SK-N-SH (cell line): Measurements from ENCODE around the gene YBX1. TPM values are rescaled to one million over a fixed set of nuclear protein-coding genes. Genes with fewer than 3 reads are reported as not detected.

Experiments
- CTCF ChIA-PET: fragments of 300-600, 350-600 bp; formaldehyde crosslinking; extraction: SDS; loops from one replicate; lab custom pipeline; 2021; lab: Yijun Ruan, JAX
- POLR2A ChIA-PET: fragments of 350-600 bp; sonication (Branson Sonifier 250); formaldehyde crosslinking; extraction: SDS; loops from one replicate; lab custom pipeline; 2020; ENCODE audit warnings: antibody characterized with exemption, inconsistent platforms; lab: Yijun Ruan, JAX
- DNase-seq: peaks from one replicate; pipeline ENCODE4 v3.0.0; 2012
- H2AFZ ChIP-seq: fragments of 200-600 bp; sonication (generic); 2 replicates; pipeline ENCODE4 v1.8.1; 2016; ENCODE audit warnings: antibody characterized with exemption, mild to moderate bottlenecking, low read depth
- H3F3A ChIP-seq: fragments of 200-600 bp; sonication (generic); replicated peaks from 2 replicates; pipeline ENCODE3; 2016; ENCODE audit warnings: antibody characterized with exemption, mild to moderate bottlenecking; ENCODE audit not compliant: insufficient read depth
- H3K27ac ChIP-seq, 2 experiments: fragments of 200-500 bp in 1 of 2; fragments of 200-600 bp in 1 of 2; sonication (Bioruptor generic) in 1 of 2; sonication (generic), shearing (Covaris generic) in 1 of 2; 2 replicates each; pipeline versions ENCODE4 v1.5.1 to v1.6.1; 2014 to 2016; ENCODE audit warnings: low read depth in 2 of 2, inconsistent platforms in 1 of 2, low read length in 1 of 2, mild to moderate bottlenecking in 1 of 2, mixed read lengths in 1 of 2
- H3K27me3 ChIP-seq: fragments of 200-600 bp; sonication (generic), shearing (Covaris generic); 2 replicates; pipeline ENCODE4 v1.6.1; 2016; ENCODE audit warnings: mixed run types; ENCODE audit not compliant: insufficient read depth
- H3K36me3 ChIP-seq, 2 experiments: fragments of 200-500 bp in 1 of 2; fragments of 200-600 bp in 1 of 2; sonication (Bioruptor generic) in 1 of 2; sonication (generic) in 1 of 2; replicated peaks in 1 of 2; 2 replicates each; pipeline versions ENCODE3 to v1.5.1; 2014 to 2016; ENCODE audit warnings: low read length in 1 of 2, mild to moderate bottlenecking in 1 of 2; ENCODE audit not compliant: insufficient read depth in 2 of 2, control insufficient read depth in 1 of 2
- H3K4me1 ChIP-seq, 2 experiments: fragments of 200-500 bp in 1 of 2; fragments of 200-600 bp in 1 of 2; sonication (Bioruptor generic) in 1 of 2; sonication (generic), shearing (Covaris generic) in 1 of 2; 2 replicates each; pipeline versions ENCODE4 v1.5.1 to v1.6.1; 2014 to 2016; ENCODE audit warnings: low read depth in 1 of 2, low read length in 1 of 2, mixed run types in 1 of 2; ENCODE audit not compliant: insufficient read depth in 2 of 2, control insufficient read depth in 1 of 2
- H3K4me2 ChIP-seq: fragments of 200-600 bp; sonication (generic), shearing (Covaris generic); 2 replicates; pipeline ENCODE4 v1.6.1; 2017; ENCODE audit warnings: mixed run types
- H3K4me3 ChIP-seq, 2 experiments: fragments of 200-500 bp in 1 of 2; fragments of 200-600 bp in 1 of 2; sonication (Bioruptor generic) in 1 of 2; sonication (generic), shearing (Covaris generic) in 1 of 2; 2 replicates each; pipeline versions ENCODE4 v1.5.1 to v1.8.1; 2014 to 2016; ENCODE audit warnings: low read depth in 2 of 2, inconsistent platforms in 1 of 2, low read length in 1 of 2, mild to moderate bottlenecking in 1 of 2, mixed read lengths in 1 of 2, moderate library complexity in 1 of 2
- H3K79me2 ChIP-seq: fragments of 200-600 bp; sonication (generic); 2 replicates; pipeline ENCODE4 v1.8.1; 2017; ENCODE audit warnings: mild to moderate bottlenecking; ENCODE audit not compliant: insufficient read depth
- H3K9ac ChIP-seq: fragments of 200-600 bp; sonication (generic); 2 replicates; pipeline ENCODE4 v1.6.1; 2017; ENCODE audit warnings: mixed run types
- H3K9me2 ChIP-seq: fragments of 200-600 bp; sonication (generic); 2 replicates; pipeline ENCODE4 v1.6.1; 2017; ENCODE audit warnings: mixed run types
- H3K9me3 ChIP-seq: fragments of 200-600 bp; sonication (generic); 2 replicates; pipeline ENCODE4 v1.6.1; 2017; ENCODE audit warnings: mixed run types, mild to moderate bottlenecking, moderate library complexity
- H4K20me1 ChIP-seq: fragments of 200-600 bp; sonication (generic); 2 replicates; pipeline ENCODE4 v1.6.1; 2017; ENCODE audit warnings: mild to moderate bottlenecking, mixed run types; ENCODE audit not compliant: insufficient read depth
- ELF1 ChIP-seq: IDR thresholded peaks from 2 replicates; pipeline ENCODE4 v1.4.0; 2012
- FOSL2 ChIP-seq: IDR thresholded peaks from 2 replicates; pipeline ENCODE4 v1.4.0; 2012; ENCODE audit warnings: low read depth, mild to moderate bottlenecking, moderate library complexity, borderline replicate concordance
- FOXJ3 ChIP-seq: sonication (generic); formaldehyde crosslinking; IDR thresholded peaks from 2 replicates; pipeline ENCODE4 v1.5.1; 2020; ENCODE audit warnings: mild to moderate bottlenecking, missing genetic modification reagents
- MXI1 ChIP-seq: IDR thresholded peaks from 2 replicates; pipeline ENCODE4 v1.6.1; 2012; ENCODE audit warnings: mild to moderate bottlenecking, low read depth, low read length, improper control_type of control experiment
- TAF1 ChIP-seq: IDR thresholded peaks from 2 replicates; pipeline ENCODE4 v1.6.1; 2012; ENCODE audit warnings: low read depth, mild to moderate bottlenecking, low read length, moderate library complexity, borderline replicate concordance
- TCF12 ChIP-seq: IDR thresholded peaks from 2 replicates; pipeline ENCODE4 v1.4.0; 2012
- YY1 ChIP-seq: IDR thresholded peaks from 2 replicates; pipeline ENCODE4 v1.4.0; 2012; ENCODE audit warnings: low read depth, mild to moderate bottlenecking
- WGBS: methylation state at CpG from one replicate; pipeline ENCODE4 v1.1.6; 2017; ENCODE audit warnings: low lambda C conversion rate; 5-methylcytosine and 5-hydroxymethylcytosine counted together
- polyA plus RNA-seq, 3 experiments: library from polyadenylated mRNA; depleted of rRNA; stranded (reverse); fragments of >200 nt; gene quantifications; 2 replicates each; pipeline ENCODE4 v1.2.3, GENCODE V29; 2012
- TF ChIP-seq, protein P1 (sequence below): IDR thresholded peaks from 2 replicates; pipeline ENCODE4; 2012
- TF ChIP-seq, protein P2 (sequence below): IDR thresholded peaks from 2 replicates; pipeline ENCODE4 v1.4.0; 2012; ENCODE audit warnings: low read depth, borderline replicate concordance
- TF ChIP-seq, protein P3 (sequence below): fragments of 150-350 bp; IDR thresholded peaks from 2 replicates; pipeline ENCODE4 v1.6.1; 2017; ENCODE audit warnings: antibody characterized with exemption, low read length, low read depth, borderline replicate concordance
- TF ChIP-seq, protein P4 (sequence below): fragments of 150-350 bp; IDR thresholded peaks from 2 replicates; pipeline ENCODE4 v1.6.1; 2016; ENCODE audit warnings: mild to moderate bottlenecking, low read depth, low read length
- TF ChIP-seq, protein P5 (sequence below): IDR thresholded peaks from 2 replicates; pipeline ENCODE4 v1.4.0; 2012; ENCODE audit warnings: low read depth, borderline replicate concordance
- TF ChIP-seq, protein P6 (sequence below): fragments of 200-600 bp; sonication (generic); IDR thresholded peaks from 2 replicates; pipeline ENCODE4 v1.6.1; 2017; ENCODE audit warnings: antibody characterized with exemption, mild to moderate bottlenecking, moderate library complexity

YBX1 gene
- polyA plus RNA-seq, 1 of the 3 experiments (the other 2 are of a cell fraction), result 592 TPM

DNA sequence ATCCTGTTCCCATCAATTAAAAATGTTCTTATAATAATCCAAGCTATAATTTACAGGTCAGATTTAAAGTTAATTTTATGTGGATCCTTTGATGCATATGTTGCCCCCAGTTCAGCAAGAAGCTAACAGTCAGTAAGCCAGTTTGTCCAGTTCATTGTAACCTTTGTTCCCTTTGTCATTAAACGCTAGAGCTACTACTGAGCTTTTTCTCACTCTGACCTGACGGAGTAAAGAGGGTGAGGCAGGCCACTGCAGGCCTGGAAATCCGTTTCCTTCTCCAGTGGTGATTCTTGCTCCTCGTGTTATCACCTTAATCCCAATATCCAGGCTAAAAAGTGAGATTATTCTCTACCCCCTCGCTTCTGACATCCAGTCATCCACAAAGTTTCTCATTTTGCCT is 10.2 kb downstream of the YBX1 start:
- WGBS, result 47% methylated on average over 5 of the region's 5 CpGs
- no peak for DNase-seq
- Histone ChIP-seq H3K36me3 (peaks cover 64 to 74% of the 10 kb centered on the region in 2 experiments), H3K27ac (no peak overlapping the region), H2AFZ (no peak overlapping the region), H3F3A (no peaks in the 10 kb centered on the region), H3K4me2 (no peak overlapping the region), H3K4me1 (peaks cover 18 to 26% of the 10 kb centered on the region in 2 experiments; a peak in 3 of 4 replicates), H3K79me2 (peaks cover 100% of the 10 kb centered on the region)
- ChIA-PET POLR2A (interaction anchor here (2.1 kb wide), 1 partner anchor 10 kb away, joined by 9 read pairs; the partner anchor contains the start of gene YBX1), CTCF (interaction anchor here (1.0 kb wide), 1 partner anchor 10 kb away, joined by 3 read pairs; no protein-coding TSS in a partner anchor)
- no peak for TF ChIP-seq MXI1
- TF ChIP-seq TAF1, result no peak
- TF ChIP-seq, protein P1, sequence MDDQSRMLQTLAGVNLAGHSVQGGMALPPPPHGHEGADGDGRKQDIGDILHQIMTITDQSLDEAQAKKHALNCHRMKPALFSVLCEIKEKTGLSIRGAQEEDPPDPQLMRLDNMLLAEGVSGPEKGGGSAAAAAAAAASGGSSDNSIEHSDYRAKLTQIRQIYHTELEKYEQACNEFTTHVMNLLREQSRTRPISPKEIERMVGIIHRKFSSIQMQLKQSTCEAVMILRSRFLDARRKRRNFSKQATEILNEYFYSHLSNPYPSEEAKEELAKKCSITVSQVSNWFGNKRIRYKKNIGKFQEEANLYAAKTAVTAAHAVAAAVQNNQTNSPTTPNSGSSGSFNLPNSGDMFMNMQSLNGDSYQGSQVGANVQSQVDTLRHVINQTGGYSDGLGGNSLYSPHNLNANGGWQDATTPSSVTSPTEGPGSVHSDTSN, result no peak
- TF ChIP-seq ELF1, result no peak
- TF ChIP-seq, protein P2, sequence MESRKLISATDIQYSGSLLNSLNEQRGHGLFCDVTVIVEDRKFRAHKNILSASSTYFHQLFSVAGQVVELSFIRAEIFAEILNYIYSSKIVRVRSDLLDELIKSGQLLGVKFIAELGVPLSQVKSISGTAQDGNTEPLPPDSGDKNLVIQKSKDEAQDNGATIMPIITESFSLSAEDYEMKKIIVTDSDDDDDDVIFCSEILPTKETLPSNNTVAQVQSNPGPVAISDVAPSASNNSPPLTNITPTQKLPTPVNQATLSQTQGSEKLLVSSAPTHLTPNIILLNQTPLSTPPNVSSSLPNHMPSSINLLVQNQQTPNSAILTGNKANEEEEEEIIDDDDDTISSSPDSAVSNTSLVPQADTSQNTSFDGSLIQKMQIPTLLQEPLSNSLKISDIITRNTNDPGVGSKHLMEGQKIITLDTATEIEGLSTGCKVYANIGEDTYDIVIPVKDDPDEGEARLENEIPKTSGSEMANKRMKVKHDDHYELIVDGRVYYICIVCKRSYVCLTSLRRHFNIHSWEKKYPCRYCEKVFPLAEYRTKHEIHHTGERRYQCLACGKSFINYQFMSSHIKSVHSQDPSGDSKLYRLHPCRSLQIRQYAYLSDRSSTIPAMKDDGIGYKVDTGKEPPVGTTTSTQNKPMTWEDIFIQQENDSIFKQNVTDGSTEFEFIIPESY, result no peak
- TF ChIP-seq, protein P3, sequence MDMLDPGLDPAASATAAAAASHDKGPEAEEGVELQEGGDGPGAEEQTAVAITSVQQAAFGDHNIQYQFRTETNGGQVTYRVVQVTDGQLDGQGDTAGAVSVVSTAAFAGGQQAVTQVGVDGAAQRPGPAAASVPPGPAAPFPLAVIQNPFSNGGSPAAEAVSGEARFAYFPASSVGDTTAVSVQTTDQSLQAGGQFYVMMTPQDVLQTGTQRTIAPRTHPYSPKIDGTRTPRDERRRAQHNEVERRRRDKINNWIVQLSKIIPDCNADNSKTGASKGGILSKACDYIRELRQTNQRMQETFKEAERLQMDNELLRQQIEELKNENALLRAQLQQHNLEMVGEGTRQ, result no peak
- TF ChIP-seq FOSL2, result no peak
- TF ChIP-seq, protein P4, sequence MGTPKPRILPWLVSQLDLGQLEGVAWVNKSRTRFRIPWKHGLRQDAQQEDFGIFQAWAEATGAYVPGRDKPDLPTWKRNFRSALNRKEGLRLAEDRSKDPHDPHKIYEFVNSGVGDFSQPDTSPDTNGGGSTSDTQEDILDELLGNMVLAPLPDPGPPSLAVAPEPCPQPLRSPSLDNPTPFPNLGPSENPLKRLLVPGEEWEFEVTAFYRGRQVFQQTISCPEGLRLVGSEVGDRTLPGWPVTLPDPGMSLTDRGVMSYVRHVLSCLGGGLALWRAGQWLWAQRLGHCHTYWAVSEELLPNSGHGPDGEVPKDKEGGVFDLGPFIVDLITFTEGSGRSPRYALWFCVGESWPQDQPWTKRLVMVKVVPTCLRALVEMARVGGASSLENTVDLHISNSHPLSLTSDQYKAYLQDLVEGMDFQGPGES, result no peak
- TF ChIP-seq TCF12, result no peak
- no peak for TF ChIP-seq YY1
- TF ChIP-seq FOXJ3 (CRISPR knock-in tag), result no peak
- TF ChIP-seq, protein P5, sequence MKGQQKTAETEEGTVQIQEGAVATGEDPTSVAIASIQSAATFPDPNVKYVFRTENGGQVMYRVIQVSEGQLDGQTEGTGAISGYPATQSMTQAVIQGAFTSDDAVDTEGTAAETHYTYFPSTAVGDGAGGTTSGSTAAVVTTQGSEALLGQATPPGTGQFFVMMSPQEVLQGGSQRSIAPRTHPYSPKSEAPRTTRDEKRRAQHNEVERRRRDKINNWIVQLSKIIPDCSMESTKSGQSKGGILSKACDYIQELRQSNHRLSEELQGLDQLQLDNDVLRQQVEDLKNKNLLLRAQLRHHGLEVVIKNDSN, result no peak
- TF ChIP-seq, protein P6, sequence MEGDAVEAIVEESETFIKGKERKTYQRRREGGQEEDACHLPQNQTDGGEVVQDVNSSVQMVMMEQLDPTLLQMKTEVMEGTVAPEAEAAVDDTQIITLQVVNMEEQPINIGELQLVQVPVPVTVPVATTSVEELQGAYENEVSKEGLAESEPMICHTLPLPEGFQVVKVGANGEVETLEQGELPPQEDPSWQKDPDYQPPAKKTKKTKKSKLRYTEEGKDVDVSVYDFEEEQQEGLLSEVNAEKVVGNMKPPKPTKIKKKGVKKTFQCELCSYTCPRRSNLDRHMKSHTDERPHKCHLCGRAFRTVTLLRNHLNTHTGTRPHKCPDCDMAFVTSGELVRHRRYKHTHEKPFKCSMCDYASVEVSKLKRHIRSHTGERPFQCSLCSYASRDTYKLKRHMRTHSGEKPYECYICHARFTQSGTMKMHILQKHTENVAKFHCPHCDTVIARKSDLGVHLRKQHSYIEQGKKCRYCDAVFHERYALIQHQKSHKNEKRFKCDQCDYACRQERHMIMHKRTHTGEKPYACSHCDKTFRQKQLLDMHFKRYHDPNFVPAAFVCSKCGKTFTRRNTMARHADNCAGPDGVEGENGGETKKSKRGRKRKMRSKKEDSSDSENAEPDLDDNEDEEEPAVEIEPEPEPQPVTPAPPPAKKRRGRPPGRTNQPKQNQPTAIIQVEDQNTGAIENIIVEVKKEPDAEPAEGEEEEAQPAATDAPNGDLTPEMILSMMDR, result no peak
- TF ChIP-seq, all 33 proteins: peak for 0
- Histone ChIP-seq H3K9me2 (no peaks in the 10 kb centered on the region), H3K27me3 (no peaks in the 10 kb centered on the region), H4K20me1 (peaks cover 90% of the 10 kb centered on the region), H3K9me3 (no peaks in the 10 kb centered on the region), H3K9ac (no peak overlapping the region), H3K4me3 (no peak overlapping the region)
